Left forelimb (tissue), 1 donor: ENCODE data around the gene OSBPL8.
"Not testable (repeated sequence)": the region's sequence is repeated elsewhere in the genome, so short reads cannot be mapped to it uniquely, and the experiment has no call there.

ENCODE experiments used
- DNase-seq: peaks from one replicate; pipeline ENCODE4 v3.0.0-alpha.2; 2018; ENCODE audit warnings: low spot score

The OSBPL8 gene

DNA sequence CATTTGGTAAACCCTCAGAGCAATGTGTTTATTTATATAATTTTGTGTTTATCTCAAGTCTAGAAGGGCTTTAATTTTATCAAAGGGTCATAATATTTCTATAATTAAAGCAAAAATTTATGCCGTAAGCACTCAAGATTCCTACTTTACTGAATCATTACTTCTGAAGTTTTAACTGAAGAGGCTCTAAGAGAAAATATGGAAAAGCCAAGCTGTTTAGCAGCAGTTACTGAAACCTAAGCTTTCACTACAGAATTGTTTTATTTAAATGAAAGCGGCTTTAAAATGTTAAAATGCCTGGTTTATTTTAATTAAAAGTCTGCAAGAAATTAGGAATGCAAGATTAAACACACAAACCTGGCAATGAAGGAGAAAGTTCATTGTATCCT lies 137.4 kb downstream of the OSBPL8 start:
- DNase-seq: no peak

DNA sequence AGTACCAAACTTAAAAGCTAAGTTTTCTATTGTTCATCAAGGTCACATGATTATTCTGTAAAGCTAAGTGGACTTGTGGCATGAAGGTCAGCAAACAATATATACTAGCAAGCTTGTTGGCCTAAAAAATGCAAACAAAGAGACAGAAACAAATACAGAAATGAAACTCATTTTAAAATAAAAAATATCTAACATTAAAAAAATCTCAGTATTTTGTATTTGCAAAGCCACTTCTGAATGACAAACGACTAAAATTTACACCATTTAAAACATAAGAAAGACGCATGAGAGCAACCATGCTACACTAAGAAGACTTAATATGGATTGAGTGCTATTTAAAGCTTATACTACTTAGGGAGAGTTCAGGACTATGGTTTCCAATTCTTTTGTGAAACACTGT lies 138.5 kb downstream of the OSBPL8 start:
- no peak for DNase-seq

DNA sequence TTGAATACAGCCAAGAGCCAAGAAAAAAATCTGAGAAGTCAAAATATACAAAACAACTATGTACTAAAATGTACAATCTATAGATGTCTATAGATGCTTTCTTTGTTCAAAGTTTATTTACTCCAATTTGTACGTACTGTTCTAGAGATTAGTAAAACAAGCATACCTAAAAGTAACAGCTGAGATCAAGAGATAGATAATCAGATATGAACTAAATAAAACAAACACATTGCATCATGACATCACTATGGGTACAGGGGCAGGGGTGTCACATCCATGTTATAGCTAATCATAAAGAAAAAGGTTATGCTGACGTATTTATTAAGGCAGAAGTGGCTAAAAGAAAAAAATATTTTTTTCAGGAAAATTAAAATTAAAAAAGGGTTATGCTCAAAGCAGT lies 139.3 kb downstream of the OSBPL8 start:
- no peak for DNase-seq

DNA sequence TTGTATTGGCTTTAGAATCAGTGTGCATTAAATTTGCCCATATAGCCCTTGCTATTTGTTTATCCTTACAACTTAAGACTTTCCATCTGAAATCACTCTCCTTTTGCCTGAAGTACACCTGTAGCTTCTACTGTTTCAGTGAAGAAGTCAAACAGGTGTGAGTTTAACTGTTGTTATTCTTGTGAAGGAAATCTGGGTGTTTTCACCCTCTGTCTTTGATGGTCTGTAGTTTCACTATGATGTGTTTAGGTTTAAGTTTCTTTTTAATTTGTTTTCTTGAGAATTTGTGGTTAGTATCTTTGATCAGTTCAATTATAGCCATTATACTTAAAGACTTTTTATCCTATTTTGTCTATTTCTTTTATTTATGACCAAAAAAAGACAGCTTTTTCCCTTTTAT lies 142.5 kb downstream of the OSBPL8 start:
- no peak for DNase-seq

DNA sequence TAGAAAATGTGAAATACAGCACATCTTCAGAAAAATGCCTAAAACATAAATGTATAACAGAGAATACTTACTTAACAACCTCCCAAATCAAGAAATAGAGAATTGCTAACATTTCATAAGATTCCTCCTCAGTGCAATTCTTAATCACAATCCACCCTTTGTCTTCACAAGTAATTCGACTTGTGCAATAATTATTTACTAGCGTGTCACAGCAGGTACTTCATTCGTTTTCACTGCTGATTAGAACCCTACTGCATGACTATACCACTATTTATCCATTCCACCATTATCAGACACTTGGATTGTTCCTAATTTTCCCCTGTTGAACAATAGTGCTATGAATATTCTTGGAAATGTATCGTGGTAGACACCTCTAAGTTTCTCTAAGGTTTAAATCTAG lies 146.4 kb downstream of the OSBPL8 start:
- DNase-seq: no peak

DNA sequence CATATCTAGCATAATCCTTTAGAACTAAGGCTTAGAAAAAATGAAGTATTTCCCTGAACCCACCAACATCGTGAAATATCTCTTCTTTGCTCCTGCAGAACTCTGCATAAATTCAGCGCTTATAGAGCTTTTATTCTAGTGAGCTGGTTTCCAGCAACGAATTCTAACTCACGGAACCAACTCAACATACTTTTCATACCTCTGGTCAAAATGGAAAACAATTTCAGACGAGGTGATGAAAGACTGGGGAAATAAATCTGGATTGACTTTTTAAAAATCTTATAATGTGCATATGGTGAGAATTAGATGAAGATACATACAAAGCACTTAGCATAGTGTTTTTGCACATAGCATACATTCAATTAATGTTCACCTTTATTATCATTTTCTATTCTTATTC lies 148.8 kb downstream of the OSBPL8 start:
- DNase-seq: no peak

DNA sequence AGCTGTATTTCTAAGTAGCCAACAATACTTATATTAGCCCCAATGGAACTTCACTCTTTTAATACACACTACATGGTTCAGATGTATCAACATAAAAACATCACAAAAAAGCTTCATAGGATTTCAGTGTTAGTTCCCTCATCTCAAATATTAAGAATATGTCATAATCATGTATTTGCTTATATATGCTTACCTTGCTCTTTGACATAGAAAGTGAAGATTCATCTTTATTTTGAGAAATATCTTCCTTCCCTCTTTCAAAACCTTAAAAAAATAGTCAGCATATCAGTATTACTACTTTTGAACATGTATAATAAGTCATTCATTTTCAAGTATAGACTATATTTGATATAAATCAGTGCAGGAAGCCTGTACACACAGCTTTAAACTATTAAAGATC lies 149.2 kb downstream of the OSBPL8 start:
- no peak for DNase-seq

DNA sequence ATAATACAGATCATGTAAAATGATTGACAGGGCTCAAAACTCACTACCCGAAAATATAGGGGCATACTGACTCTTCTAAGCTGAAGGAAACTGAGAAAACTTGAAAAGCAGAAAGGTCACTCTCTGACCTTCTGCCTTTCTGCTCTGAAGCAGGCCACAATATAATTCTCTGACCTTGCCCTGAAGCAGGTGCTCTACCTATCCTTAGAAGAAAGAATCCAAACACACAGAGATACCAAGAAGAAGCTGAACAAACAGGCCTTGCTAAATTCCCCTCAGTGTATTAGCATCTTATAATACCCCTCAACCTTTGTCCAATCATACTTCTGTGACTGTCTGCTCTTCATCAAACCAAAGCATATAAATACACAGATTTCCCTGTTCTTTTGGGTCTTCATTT lies 150.5 kb downstream of the OSBPL8 start:
- no peak for DNase-seq

DNA sequence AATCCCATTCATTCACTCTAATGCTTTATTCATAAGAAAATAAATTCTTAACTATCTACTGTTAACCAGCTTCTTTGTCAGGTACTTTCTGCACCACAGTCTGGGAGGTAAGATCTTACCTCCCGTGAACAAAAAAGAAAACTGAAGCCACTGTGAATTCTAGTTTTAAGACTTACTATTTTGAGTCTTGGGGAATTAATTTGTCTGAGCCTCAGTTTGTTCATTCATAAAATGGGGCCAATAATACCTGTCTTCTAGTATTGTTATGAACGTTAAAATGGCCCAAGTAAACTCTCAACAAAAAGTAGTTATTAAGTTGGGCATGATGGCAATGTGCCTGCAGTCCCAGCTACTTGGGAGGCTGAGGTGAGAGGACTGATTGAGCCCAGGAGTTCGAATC lies 151.9 kb downstream of the OSBPL8 start:
- DNase-seq: no peak

DNA sequence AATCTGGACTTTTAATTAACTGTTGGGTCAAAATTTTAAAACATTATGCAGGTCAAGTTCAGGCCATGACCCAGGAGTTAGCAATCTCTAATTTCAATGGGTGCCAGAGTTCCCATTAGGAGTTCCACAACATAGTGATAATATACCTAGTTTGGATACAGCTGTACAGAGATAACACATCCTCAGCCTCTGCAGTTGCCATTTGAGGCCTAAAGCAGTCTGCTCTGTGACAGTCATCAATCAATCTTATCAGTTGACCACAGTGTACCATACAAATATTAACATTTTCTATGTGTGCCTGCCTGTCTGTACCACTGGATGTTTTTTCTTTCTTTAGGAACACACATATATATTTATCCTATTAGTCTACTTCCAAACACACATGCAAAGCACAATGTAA lies 157.3 kb downstream of the OSBPL8 start:
- DNase-seq: no peak

DNA sequence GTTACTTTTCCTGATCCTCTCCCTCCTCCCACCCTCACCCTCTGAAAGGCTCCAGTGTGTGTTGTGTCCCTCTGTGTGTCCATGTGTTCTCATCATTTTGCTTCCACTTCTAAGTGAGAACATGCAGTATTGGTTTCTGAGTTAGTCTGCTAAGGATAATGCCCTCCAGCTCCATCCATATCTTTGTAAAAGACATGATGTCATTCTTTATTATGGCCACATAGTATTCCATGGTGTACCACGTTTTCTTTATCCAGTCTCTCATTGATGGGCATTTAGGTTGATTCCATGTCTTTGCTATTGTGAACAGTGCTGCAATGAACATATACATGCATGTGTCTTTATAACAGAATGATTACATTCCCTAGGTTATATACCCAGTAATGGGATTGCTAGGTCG lies 159.4 kb downstream of the OSBPL8 start:
- no peak for DNase-seq

DNA sequence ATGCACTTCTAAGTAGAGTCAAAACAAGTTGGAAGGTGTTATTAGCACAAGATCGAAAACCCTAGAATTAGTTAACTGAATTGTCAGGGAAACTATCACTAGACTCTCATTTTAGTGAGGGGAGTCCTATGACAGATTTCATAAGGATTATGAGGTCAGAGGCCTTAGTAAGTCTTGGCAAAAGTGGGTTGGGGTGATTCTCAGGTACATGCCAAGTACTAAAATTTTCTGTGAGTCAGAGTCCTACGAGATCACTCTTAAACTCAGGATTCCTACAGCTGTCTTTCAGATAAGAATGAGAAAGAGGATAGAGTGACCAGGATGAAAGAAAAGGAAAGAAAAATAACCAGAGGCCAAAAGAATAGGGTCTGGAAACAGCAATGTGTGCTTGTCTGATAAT lies 160.5 kb downstream of the OSBPL8 start:
- no peak for DNase-seq

DNA sequence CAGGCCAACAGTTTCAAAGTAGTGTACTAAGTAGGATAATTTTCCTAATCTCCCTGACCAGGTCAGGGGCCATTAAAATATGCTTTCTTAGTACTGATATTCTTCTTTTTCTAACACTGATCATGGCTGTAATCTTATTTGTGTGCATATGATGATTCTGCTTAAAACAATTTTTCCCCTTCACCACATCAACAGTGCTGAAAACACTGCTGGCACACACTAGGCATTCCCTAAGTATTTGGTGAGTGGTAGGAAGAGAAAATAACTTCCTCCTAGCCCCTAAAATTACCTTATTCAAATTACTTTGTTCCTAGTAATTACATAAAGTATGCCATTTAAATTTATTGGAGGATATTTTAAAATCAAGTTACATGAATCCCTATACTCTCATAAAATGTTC lies 161.5 kb downstream of the OSBPL8 start:
- DNase-seq: no peak

DNA sequence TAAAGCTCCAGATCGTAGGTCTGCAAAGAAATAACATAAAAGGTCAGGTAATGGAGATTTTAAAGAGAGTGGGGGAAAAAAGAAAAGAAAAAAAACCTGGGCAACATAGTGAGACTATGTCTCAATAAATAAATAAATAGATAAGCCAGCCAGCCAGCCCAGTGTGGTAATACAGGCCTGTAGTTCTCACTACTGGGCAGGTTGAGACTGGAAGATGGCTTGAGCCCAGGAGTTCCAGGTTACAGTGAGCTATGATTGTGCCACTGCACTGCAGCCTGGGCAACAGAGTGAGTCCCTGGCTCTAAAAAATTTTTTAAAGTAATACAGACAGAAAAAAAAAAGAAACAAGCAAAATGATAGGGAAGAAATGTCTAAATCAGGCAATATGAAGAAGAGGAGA lies 168.1 kb downstream of the OSBPL8 start:
- no peak for DNase-seq

DNA sequence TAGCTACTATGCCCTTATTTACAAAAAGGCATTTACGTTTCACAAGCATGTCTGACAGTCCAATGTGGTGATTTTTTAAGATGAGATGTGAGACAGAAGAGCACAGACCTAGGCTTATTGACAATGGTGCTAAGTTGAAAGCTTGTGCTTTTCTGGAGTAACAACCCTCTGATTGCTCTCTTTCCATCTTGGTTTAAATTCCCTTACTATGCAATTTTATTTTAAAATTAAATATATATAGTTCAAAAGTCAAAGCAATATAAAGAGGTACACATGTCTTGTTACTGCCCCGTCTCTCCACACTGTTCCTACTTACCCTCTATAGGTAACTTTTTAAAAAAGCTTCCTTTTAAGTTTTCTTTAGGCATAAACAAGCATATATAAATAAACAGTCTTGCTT lies 172.0 kb downstream of the OSBPL8 start:
- no peak for DNase-seq

DNA sequence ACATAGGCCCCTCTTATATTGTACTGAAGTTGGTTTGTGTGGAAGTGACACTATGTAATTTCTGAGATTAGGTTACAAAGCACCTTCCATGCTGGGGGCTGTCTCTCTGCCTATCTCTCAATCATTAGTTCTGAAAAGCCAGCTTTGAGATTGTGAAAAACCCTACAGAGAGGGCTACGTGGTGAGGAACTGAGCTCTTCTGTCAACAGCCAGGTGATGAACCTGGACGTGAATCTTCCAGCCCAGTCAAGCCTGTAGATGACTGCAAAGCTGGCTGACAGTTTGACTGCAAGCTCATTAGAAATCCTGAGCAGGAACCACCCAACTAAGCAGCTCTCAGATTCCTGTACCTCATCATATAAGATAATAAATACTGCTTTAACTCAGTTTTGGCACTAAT lies 175.0 kb downstream of the OSBPL8 start:
- no peak for DNase-seq

DNA sequence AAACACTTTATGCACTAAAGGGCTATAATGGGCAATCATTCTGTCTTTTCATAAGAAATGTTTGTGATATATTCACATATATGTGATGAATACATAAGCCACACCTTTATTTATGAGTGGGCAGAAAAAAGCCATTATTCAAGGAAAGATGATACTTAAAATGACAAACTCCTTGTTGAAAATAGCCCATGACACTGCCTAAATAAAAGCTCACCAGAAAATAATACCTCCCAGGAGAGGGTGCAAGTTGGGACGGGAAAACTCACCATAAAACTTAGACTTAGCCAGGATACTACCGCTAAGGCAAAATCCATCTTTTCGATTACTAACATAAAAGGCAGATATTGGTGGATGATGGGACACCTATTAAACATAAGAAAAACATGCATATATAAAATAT lies 175.6 kb downstream of the OSBPL8 start:
- DNase-seq: no peak

DNA sequence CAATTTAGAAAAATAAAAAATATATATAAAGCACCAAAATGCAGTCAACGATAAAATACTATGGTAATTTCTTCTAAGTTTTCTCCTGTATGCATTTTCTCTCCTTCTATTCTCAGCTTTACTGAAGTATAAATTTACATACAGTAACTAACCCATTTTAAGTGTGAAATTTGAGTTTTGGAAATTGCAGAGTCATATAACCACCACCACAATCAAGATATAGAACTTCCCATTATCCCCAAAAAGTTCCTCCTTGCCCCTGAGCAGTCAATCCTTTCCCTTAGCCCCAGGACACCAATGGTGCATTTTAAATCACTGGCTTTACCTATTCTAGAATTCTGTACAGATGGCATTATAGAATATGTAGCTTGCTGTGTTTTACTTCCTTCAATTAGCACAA lies 180.3 kb downstream of the OSBPL8 start:
- no peak for DNase-seq

DNA sequence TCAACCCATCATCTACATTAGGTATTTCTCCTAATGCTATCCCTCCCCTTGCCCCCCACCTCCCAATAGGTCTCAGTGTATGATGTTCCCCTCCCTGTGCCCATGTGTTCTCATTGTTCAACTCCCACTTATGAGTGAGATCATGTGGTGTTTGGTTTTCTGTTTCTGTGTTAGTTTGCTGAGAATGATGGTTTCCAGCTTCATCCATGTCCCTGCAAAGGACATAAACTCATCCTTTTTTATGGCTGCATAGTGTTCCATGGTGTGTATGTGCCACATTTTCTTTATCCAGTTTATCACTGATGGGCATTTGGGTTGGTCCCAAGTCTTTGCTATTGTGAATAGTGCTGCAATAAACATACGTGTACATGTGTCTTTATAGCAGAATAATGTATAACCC lies 182.7 kb downstream of the OSBPL8 start:
- DNase-seq: not testable (repeated sequence)

DNA sequence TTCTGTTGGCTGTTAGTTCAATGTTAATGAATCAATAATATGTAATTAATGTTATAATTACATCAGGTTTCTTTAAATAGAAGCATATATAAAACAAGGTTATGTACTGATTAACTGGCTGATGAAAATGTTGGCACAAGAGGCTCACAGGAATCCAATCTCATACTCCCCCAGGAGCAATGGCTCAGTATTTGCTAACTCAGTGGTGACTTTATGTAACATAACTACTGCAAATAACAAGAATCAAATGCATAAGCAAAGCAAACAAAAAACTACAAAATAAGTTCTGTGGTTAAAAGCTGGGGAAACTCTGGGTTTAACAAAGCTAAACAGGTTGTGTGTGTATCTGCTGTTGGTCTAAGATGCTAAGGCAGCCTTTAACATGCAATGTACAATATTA lies 183.6 kb downstream of the OSBPL8 start:
- DNase-seq: no peak

DNA sequence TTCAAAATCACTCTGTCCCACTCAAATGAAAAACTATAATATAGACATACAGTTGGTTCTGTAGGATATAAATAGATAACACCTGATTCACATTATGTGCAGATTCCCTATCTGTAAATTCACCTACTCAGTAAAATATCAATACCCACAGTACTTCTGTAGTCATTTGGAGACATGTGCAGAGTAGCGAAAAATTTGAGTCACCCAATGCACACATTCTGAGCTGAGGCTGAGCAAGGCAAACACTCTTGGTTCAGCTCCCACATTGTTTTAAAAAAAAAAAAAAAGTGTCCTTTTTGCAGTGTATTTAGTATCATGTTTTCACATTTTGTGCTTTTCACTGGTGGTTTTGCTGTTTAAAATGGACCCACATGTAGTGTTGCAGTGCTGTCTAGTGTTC lies 184.1 kb downstream of the OSBPL8 start:
- no peak for DNase-seq

DNA sequence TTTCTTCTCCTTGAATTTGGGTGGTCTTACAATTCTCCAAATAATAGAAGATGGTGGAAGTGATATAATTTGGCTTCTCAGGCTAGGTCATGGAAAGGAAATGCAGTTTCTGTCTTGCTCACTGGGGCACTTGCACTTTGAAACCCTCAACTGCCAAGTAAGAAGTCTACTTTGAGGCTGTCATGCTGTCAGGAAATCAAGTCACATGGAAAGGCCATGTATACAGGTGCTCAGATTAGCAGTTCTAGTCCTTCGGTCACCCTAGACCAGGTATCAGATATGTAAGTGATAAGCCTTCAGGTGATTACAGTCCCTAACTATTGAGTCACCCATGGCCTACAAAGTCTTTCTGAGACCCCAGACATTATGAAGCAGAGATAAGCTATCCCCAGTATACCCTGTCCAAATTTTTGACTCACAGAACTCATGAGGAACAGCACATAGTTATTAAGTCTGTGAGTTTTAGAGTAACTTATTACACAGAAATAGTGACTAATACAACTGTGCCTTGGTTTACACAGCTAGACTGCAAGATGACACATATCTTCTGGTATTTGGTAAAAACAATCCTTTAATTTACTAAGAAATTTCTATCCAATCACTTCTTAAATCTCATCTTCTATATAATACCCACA lies 185.1 kb downstream of the OSBPL8 start:
- DNase-seq: no peak

DNA sequence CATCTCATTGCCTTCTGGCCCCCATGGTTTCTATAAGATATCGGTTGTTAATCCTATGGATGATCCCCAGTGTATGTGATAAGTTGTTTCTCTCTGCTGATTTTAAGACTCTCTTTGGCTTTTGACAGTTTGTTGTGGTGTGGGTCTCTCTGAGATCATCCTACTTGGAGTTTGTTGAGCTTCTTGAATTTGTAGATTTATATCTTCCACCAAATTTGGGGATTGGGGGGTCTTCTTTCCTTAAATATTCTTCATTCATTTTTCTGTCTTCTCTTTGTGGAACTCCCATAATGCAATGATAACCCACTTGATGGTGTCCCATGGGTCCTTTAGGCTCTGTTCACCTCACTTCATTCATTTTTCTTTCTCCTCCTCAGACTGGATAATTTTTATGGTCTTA lies 191.3 kb downstream of the OSBPL8 start:
- no peak for DNase-seq

DNA sequence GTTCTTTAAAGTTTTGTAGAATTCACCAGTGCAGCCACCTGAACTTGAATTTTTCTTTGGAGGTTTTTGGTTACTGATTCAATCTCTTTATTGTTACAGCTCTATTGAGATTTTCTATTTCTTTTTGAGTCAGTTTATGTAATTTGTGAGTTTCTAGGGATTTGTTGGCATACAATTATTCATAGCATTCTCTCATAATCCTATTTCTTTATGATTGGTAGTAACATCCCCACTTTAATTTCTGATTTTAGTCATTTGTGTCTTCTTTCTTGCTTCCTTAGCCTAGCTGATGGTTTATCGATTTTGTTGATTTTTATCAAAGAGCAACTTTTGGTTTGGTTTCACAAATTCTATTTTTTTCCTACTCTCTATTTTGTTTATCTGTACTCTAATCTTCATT lies 193.4 kb downstream of the OSBPL8 start:
- DNase-seq: no peak

DNA sequence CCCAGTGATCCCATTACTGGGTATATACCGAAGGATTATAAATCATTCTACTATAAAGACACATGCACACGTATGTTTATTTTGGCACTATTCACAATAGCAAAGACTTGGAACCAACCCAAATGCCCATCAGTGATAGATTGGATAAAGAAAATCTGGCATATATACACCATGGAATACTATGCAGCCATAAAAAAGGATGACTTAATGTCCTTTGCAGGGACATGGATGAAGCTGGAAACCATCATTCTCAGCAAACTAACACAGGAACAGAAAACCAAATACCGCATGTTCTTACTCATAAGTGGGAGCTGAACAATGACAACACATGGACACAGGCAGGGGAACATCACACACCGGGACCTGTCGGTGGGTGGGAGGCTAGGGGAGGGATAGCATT lies 195.4 kb downstream of the OSBPL8 start:
- DNase-seq: not testable (repeated sequence)
